ENCODE data around the gene SERTAD3. TPM values are rescaled to one million over a fixed set of nuclear protein-coding genes. Genes with fewer than 3 reads are reported as not detected.

Gene SERTAD3
- total and polyA plus RNA-seq, 10 of the 15 experiments (the other 5 are each of a cell fraction or from before 2014, with no cell fraction given), result 4.2 to 22.4 (median 13.7) TPM

DNA sequence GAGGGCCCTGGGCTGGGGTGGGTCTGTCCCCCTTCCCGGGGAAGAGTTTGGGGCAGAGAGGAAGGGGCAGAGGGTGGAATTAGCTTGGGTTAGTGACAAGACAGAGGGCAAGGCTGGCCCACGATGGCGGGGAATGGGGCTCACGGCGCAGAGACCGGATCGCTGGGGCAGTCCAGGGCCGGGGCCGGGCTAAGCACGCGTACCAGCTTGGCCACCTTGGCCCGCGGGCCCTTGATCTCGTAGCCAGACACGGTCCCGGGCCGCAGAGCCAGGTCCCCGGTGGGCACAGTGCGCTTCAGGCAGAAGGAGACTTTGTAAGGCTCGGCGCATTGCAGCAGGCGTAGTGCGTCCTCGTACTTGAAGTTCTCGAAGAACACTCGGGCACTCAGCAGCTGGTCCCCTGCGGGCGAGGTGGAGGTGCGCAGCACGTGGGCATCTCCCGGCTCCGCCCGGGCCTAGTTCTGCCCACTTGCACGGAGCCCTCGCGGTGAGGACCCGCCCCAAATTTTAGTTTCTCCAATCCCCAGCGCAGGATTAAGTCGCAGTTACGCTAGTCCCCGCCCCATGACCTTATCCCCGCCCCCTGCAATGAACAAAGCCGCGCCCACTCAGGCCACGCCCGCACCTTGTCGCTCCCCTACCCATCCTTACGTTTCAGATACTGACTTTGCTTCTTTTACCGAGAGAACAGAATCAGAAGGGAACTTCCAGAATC is 45.6 kb downstream of the SERTAD3 start:
- Histone ChIP-seq H3K36me3 (ENCODE audit: control insufficient read depth in 2 of 2, insufficient read depth in 2 of 2, low read length in 1 of 2) (no peaks in the 10 kb centered on the region), H4K20me1 (ENCODE audit: control insufficient read depth, insufficient read depth) (no peaks in the 10 kb centered on the region), H3K27me3 (replicated peaks in 1 of 2; ENCODE audit: control insufficient read depth in 2 of 2, insufficient read depth in 2 of 2, low read length in 1 of 2) (no peaks in the 10 kb centered on the region), H3K9me3 (replicated peaks; ENCODE audit: control insufficient read depth, insufficient read depth, low read length) (no peaks in the 10 kb centered on the region), H3K27ac (ENCODE audit: control insufficient read depth, insufficient read depth) (no peak overlapping the region), H2AFZ (ENCODE audit: control insufficient read depth, low read depth, low read length) (peak overlapping the region; percentile 55), H3K4me1 (ENCODE audit: control insufficient read depth, insufficient read depth, low read length) (peaks cover 5% of the 10 kb centered on the region), H3K4me2 (ENCODE audit: control insufficient read depth, insufficient read depth) (peak overlapping the region; percentile 54), H3K9ac (ENCODE audit: control insufficient read depth, insufficient read depth, low read length) (no peak overlapping the region), H3K4me3 (no peak overlapping the region), H3K79me2 (ENCODE audit: control insufficient read depth, insufficient read depth, low read length) (no peaks in the 10 kb centered on the region)
- 66% methylated on average over 49 of the region's 49 CpGs for WGBS (ENCODE audit: insufficient coverage, insufficient replicate concordance, low lambda C conversion rate, missing lambda C conversion rate)
- TF ChIP-seq, protein P1, sequence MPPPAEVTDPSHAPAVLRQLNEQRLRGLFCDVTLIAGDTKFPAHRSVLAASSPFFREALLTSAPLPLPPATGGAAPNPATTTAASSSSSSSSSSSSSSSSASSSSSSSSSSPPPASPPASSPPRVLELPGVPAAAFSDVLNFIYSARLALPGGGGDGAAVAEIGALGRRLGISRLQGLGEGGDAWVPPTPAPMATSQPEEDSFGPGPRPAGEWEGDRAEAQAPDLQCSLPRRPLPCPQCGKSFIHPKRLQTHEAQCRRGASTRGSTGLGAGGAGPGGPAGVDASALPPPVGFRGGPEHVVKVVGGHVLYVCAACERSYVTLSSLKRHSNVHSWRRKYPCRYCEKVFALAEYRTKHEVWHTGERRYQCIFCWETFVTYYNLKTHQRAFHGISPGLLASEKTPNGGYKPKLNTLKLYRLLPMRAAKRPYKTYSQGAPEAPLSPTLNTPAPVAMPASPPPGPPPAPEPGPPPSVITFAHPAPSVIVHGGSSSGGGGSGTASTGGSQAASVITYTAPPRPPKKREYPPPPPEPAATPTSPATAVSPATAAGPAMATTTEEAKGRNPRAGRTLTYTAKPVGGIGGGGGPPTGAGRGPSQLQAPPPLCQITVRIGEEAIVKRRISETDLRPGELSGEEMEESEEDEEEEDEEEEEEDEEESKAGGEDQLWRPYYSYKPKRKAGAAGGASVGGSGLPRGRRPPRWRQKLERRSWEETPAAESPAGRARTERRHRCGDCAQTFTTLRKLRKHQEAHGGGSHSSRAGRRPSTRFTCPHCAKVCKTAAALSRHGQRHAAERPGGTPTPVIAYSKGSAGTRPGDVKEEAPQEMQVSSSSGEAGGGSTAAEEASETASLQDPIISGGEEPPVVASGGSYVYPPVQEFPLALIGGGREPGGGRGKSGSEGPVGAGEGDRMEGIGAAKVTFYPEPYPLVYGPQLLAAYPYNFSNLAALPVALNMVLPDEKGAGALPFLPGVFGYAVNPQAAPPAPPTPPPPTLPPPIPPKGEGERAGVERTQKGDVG (CRISPR knock-in tag; IDR thresholded peaks at IDR 0.05), result no peak
- TF ChIP-seq, protein P2, sequence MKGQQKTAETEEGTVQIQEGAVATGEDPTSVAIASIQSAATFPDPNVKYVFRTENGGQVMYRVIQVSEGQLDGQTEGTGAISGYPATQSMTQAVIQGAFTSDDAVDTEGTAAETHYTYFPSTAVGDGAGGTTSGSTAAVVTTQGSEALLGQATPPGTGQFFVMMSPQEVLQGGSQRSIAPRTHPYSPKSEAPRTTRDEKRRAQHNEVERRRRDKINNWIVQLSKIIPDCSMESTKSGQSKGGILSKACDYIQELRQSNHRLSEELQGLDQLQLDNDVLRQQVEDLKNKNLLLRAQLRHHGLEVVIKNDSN (IDR thresholded peaks at IDR 0.05; ENCODE audit: borderline replicate concordance, extremely low read length, insufficient read depth, low read depth, low read length), result peak; percentile 43
- peak; percentile 38 for ATAC-seq
- no peak for DNase-seq (ENCODE audit: low read depth, low spot score)
- CTCF ChIA-PET, result no interaction called here
- in situ Hi-C loops (cut with MboI) (no loop called here), intact Hi-C loops (cut with micrococcal nuclease; ENCODE audit: unreplicated experiment) (no loop called here)
- RAD21 ChIA-PET (ENCODE audit: unreplicated experiment), result no interaction called here
- peak; percentile 31 for FAIRE-seq
- POLR2A ChIA-PET, result no interaction called here
- SMC1A ChIA-PET (ENCODE audit: uncharacterized antibody, unreplicated experiment), result interaction anchor here (0.6 kb wide), 1 partner anchor 92 kb away, joined by 3 read pairs; no protein-coding TSS in a partner anchor
- no TSS peak for BruUV-seq (replicated peaks)

Data from GM12878 (cell line).